Hindlimb muscle (tissue), 1 donor: Measurements from ENCODE around the gene CHAD. TPM values are rescaled to one million over a fixed set of nuclear protein-coding genes. Genes with fewer than 3 reads are reported as not detected.

ENCODE experiments used
- DNase-seq: peaks from one replicate; pipeline ENCODE4 v3.0.0-alpha.2; 2013
- polyA plus RNA-seq: library from polyadenylated mRNA; unstranded; fragments of 120-200 nt; gene quantifications from one replicate; pipeline ENCODE4 v1.2.1, GENCODE V29; 2013; ENCODE audit not compliant: insufficient read length

Gene CHAD
- 4.4 TPM for polyA plus RNA-seq

DNA sequence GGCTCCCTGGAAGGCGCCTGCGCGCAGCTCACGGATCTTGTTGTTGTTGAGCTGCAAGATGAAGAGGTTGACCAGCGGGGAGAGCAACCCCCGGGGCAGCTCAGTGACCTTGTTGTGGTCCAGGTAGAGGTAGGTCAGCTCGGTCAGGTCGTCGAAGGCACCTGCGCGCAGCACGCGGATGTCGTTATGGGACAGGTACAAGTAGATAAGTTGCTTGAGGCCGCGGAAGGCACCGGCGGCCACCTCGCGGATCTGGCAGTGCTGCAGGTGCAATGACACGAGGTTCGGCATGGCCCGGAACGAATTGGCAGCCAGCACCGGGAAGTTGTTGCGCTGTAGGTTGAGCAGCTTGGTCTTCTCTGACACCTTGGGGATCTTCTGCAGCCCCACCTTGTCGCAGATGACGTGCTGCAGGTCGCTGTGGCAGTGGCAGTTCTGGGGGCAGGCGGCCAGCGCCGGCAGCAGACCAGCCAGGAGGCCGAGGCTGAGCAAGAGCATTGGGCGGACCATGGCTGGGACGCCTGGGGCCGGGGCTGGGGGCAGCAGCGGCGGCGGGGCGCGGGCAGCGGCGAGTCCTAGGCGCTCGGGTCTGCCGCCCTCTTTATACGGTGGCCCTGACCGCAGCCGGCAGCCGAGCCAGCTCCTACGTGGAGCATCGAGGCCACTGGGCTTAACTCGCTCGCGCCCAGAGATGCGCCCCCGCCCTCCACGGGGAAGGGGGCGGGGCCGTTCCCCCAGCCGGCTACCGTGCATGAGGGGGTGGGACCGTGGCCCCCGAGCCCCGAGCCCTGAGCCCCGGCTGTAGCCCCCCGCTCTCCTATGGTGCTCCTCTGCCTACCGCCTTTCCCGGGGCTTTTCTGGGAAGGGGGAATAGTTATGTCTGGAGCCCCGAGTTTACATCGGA is at the start of gene CHAD:
Gene CHAD, minus strand, starts transcription at position 577 of the 904 bp plus-strand sequence. Its CDS starts 67 bp downstream, at position 510.
- DNase-seq = peak; percentile 45

DNA sequence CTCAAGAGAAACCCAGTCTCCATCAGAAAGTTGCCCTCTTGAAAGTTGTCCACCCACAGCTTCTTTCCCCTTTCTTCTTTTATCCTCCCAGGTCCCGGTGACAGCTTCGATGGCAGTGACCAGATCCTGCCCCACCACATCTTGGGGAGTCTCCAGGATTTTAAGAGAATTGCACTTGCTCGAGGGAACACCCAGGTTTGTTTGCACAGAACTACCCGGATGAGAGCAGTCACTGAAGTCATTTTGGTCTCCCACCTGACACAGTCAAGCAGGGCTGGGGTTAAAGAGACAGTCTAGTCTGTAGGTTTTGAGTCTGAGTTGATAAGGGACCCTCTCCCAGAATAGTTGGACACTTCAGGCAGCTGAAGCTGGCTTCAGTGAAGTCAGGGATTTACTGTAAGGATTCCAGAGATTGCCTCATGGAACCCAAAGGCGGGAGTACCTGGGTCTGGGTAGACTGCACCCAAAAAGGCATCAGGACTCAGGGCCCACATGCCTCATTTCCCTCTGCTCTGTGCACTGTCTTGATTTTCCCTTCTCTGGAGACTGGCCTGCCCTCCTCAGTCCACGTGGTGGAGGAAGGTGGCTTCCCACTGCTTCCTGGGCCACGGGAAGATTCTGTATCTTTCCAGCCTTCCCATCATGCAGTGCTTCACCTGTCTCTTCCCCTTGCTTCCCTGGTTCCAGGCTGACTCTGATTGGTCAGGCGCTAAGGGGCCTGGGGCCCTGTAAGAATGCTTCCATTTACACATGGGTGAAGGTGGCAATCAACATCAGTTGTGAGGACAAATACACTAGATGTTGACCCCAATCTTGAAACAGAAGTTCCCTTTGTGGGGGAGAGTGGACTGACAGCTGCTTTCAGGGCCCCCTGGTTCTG is 49.1 kb upstream of the CHAD start:
- no peak for DNase-seq

DNA sequence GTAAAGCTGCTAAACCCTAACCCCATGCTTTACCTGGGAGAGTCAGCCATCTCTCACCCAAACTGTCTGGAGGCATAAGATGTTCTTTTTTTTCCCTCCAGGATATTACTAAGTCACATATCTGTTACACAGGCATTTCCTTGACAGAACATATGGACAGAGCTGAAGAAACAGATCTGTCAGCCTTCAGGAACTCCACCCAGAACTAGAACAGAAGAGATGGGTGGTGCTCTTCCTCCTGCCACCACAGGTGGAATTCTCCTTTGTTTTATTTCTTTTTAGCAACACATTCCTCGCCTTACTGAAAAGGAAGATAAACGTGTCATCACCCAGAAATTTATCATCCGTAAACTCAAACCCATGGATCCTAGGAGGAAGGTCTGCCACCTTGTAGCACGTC is 48.3 kb upstream of the CHAD start:
- DNase-seq = no peak

GRCh38 chr17:50514936-50515702 is 46.4 kb upstream of the CHAD start:
- DNase-seq = no peak

- DNase-seq = no peak
Observed at GRCh38 chr17:50514388-50514787, 45.7 kb upstream of the CHAD start.

DNA sequence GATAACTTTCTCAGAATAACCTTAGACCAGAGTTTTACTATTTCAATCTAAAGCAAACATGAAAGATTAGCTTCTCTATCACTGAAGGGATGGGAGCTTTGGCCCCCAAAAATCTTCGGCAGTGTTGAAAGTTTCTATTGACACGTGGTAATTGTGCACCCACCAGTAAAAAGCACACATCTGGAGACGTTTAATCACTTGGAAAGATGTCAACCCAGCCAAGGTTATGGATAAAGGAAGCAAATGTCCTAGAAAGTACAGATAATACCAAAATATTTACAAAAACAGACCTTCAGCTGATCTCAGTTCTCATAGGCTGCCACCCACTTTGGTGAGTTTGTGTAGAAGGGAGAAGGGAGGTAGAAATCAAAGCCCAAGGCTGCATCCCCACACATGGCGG is 44.8 kb upstream of the CHAD start:
- DNase-seq = no peak

DNA sequence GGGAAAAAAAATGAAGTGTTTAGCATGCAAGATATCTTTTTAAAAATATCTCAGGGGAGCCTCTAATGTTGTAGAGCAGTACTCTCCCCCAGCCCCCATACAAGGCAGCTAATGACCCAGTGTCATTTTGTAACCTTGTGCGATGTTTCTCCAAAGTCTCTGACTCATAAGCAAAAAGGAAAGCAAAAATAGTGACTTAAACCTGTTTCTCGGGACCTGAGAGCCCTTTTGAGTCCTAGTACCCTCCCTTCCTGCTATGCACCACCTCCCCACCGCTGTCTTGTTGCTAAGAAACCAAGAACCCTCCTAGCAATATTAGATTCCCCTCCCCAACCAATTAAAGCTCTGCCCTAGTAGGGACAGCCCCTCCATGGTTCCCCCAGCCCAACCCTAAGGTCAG is 42.4 kb upstream of the CHAD start:
- no peak for DNase-seq

- DNase-seq = peak; percentile 48
Observed at GRCh38 chr17:50508573-50509460, 40.1 kb upstream of the CHAD start.

- peak; percentile 88 for DNase-seq
Observed at GRCh38 chr17:50507871-50508572, 39.3 kb upstream of the CHAD start, which contains the start of gene MYCBPAP. TSS of gene MYCBPAP (plus strand) at chr17:50508439. CDS start at chr17:50508675, 236 bp downstream.

DNA sequence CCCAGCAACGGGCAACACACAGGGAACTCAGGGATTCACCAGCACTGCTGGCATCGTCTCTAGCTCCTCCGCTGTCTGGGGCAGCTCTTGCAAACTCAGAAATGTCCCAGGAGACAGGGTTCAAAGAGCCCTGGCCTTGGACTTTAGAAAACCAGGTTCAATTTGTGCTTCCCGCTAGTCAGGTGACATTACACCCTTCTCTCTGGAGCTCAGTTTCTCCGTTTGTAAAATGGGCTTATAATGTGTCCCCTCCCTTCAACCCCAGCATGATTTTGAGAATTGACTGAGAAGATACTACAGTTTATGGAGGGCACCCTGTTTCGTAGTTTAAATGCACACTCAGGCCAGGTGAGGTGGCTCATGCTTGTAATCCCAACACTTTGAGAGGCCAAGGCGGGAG is 37.6 kb upstream of the CHAD start:
- DNase-seq = no peak

DNA sequence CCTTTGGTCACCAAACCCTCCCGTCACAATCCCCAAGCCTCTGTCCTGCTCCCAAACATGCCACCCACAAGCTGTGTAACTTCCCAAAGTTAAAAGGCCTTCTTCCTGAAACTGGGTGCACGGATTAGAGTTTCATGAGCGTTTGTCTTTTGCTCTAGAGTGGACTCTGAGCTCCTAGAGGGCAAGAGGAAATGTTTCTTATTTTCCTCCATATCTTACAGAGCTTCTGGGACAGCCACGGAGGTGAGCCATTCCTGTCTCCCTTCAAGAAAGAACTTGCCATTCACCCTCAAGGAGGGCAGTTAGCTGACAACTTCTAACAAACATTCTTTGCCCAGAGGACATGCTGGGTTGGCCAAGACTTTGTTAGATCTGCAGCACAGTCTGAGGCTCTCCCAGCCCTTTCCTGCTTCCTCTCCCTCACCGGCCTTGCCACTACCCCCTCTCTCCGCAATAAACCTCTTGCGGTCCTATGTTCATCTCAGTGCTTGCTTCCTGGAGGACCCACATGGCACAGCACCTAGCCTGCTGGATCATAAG is 37.0 kb upstream of the CHAD start:
- no peak for DNase-seq

GRCh38 chr17:50502301-50502990 is 33.8 kb upstream of the CHAD start:
- no peak for DNase-seq

DNA sequence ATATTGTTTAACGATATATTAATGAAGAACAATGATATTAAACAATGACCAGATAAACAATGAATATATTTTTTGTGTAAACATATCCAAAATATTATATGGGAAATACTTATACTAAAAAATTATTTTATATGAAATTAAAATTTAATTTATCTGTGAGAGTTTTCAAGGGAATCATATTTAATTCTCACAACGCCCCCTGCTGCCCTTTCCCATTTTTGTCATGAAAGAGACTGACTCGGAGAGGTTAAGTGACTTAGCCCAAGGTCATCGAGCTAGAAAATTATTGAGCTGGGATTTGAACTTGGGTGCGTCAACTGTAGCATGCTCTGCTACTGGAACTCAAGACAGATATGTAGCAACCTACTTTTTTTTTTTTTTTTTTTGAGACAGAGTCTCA is 32.4 kb upstream of the CHAD start:
- no peak for DNase-seq

DNA sequence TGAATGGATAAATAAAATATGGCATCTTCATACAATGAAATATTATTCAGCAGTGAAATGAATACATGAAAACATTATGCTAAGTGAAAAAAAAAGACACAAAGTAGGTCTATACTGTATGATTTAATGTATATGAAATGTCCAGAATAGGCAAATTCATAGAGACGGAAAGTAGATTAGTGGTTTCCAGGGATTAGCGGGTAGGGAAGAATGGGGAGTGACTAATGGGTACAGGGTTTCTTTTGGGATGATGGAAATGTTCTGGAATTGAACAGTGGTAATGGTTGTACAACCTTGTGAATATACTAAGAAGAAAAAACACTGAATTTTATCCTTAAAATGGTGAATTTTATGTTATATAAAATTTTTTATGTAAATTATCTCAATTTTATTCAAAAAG is 31.0 kb upstream of the CHAD start:
- DNase-seq = no peak

DNA sequence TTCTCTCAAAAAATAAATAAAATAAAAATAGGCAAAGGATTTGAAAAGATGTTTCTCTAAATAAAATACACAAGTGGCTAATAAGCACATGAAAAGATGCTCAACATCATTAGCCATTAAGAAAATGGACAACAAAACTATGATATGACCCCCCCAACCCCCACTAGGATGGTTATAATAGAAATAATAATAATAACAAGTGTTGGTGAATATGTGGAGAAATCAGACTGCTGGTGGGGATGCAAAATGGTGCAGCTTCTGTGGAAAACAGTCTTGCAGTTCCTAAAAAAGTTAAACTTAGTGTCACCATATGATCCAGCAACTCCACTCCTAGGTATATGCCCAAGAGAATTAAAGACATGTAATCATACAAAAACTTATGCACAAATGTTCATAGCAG is 30.6 kb upstream of the CHAD start:
- no peak for DNase-seq

GRCh38 chr17:50498021-50498874 is 29.6 kb upstream of the CHAD start:
- DNase-seq = no peak

DNA sequence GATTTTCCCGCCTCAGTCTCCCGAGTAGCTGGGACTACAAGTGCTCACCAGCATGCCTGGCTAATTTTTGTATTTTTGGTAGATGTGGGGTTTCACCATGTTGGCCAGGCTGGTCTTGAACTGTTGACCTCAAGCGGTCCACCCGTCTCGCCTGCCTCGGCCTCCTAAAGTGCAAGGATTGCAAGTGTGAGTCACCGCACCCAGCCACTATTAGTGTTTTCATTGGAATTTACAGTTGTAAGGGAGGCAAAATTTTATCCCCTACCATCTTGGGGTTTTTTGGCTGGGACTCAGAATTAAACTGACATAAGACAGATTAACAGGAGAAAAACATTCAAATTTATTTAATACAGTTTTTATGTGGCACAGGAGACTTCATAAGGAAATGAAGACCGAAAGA is 27.2 kb upstream of the CHAD start:
- no peak for DNase-seq

GRCh38 chr17:50495217-50495823 is 26.6 kb upstream of the CHAD start:
- no peak for DNase-seq
